H9 (cell line): ENCODE data around the gene POLR1D. TPM values are rescaled to one million over a fixed set of nuclear protein-coding genes. Genes with fewer than 3 reads are reported as not detected.

ENCODE experiments used
- DNase-seq: peaks from one replicate; pipeline ENCODE4 v3.0.0-alpha.2; 2017
- H2AFZ ChIP-seq: one replicate; pipeline ENCODE4 v1.6.1; 2013; ENCODE audit warnings: mild to moderate bottlenecking, low read length, control low read depth, moderate library complexity
- H2AK5ac ChIP-seq: 2 replicates; pipeline ENCODE4 v1.6.1; 2013; ENCODE audit warnings: low read length, control low read depth, mixed read lengths; ENCODE audit not compliant: insufficient read length
- H2BK120ac ChIP-seq: one replicate; pipeline ENCODE4 v1.6.1; 2013; ENCODE audit warnings: low read depth, mild to moderate bottlenecking, low read length, control low read depth, inconsistent platforms; ENCODE audit not compliant: poor library complexity, severe bottlenecking
- H2BK12ac ChIP-seq: 2 replicates; pipeline ENCODE4 v1.6.1; 2013; ENCODE audit warnings: low read length, control low read depth, mixed read lengths, low read depth; ENCODE audit not compliant: insufficient read length
- H2BK15ac ChIP-seq: 2 replicates; pipeline ENCODE4 v1.6.1; 2013; ENCODE audit warnings: low read depth, low read length, control low read depth
- H2BK20ac ChIP-seq: one replicate; pipeline ENCODE4 v1.6.1; 2013; ENCODE audit warnings: low read depth, mild to moderate bottlenecking, low read length, control low read depth, inconsistent platforms; ENCODE audit not compliant: poor library complexity, severe bottlenecking
- H2BK5ac ChIP-seq: 2 replicates; pipeline ENCODE4 v1.6.1; 2013; ENCODE audit warnings: low read length, control low read depth, mixed read lengths; ENCODE audit not compliant: insufficient read length
- H3K14ac ChIP-seq: 2 replicates; pipeline ENCODE4 v1.6.1; 2013; ENCODE audit warnings: low read length, control low read depth; ENCODE audit not compliant: insufficient read depth
- H3K18ac ChIP-seq: 2 replicates; pipeline ENCODE4 v1.6.1; 2013; ENCODE audit warnings: low read depth, mild to moderate bottlenecking, mixed read lengths, low read length, control low read depth; ENCODE audit not compliant: insufficient read length
- H3K23ac ChIP-seq: 2 replicates; pipeline ENCODE4 v1.6.1; 2013; ENCODE audit warnings: low read length, control low read depth, mixed read lengths, low read depth; ENCODE audit not compliant: insufficient read length
- H3K23me2 ChIP-seq: 2 replicates; pipeline ENCODE4 v1.6.1; 2013; ENCODE audit warnings: low read depth, mild to moderate bottlenecking, mixed read lengths, low read length, control low read depth; ENCODE audit not compliant: insufficient read length, poor library complexity, severe bottlenecking
- H3K27ac ChIP-seq: 2 replicates; pipeline ENCODE4 v1.5.1; 2013; ENCODE audit warnings: low read length, control low read depth, mixed read lengths, low read depth; ENCODE audit not compliant: insufficient read length
- H3K27me3 ChIP-seq: 2 replicates; pipeline ENCODE4 v1.6.1; 2013; ENCODE audit warnings: low read length, control low read depth, inconsistent platforms; ENCODE audit not compliant: insufficient read depth
- H3K4ac ChIP-seq: 2 replicates; pipeline ENCODE4 v1.6.1; 2013; ENCODE audit warnings: low read depth, mild to moderate bottlenecking, control low read depth, inconsistent platforms, low read length, moderate library complexity
- H3K4me1 ChIP-seq: 2 replicates; pipeline ENCODE4 v1.6.1; 2013; ENCODE audit warnings: low read length, control low read depth, inconsistent platforms; ENCODE audit not compliant: insufficient read depth
- H3K4me2 ChIP-seq: 2 replicates; pipeline ENCODE4 v1.6.1; 2013; ENCODE audit warnings: low read length, control low read depth, mixed read lengths; ENCODE audit not compliant: insufficient read length, insufficient read depth
- H3K56ac ChIP-seq: 2 replicates; pipeline ENCODE4 v1.6.1; 2013; ENCODE audit warnings: low read depth, mild to moderate bottlenecking, mixed read lengths, low read length, control low read depth; ENCODE audit not compliant: insufficient read length
- H3K79me1 ChIP-seq: 2 replicates; pipeline ENCODE4 v1.6.1; 2013; ENCODE audit warnings: low read depth, mild to moderate bottlenecking, moderate library complexity, low read length, control low read depth, inconsistent platforms; ENCODE audit not compliant: insufficient read depth, poor library complexity, severe bottlenecking
- H3K79me2 ChIP-seq: 2 replicates; pipeline ENCODE4 v1.6.1; 2013; ENCODE audit warnings: low read length, control low read depth, inconsistent platforms; ENCODE audit not compliant: insufficient read depth
- H3K9ac ChIP-seq: 2 replicates; pipeline ENCODE4 v1.6.1; 2013; ENCODE audit warnings: low read length, control low read depth, mixed read lengths; ENCODE audit not compliant: insufficient read length; ENCODE audit errors: extremely low read depth
- H3K9me3 ChIP-seq: one replicate; pipeline ENCODE4 v1.6.1; 2013; ENCODE audit warnings: low read depth, low read length, inconsistent platforms; ENCODE audit not compliant: control insufficient read depth
- H3T11ph ChIP-seq: one replicate; pipeline ENCODE4 v1.6.1; 2013; ENCODE audit warnings: mild to moderate bottlenecking, low read length, control low read depth, inconsistent platforms
- H4K20me1 ChIP-seq: one replicate; pipeline ENCODE4 v1.6.1; 2013; ENCODE audit not compliant: control insufficient read depth, insufficient read length, insufficient read depth
- H4K5ac ChIP-seq: 2 replicates; pipeline ENCODE4 v1.6.1; 2013; ENCODE audit warnings: low read depth, mild to moderate bottlenecking, mixed read lengths, low read length, control low read depth; ENCODE audit not compliant: insufficient read length
- H4K8ac ChIP-seq: replicated peaks from 2 replicates; pipeline ENCODE4 v1.6.1; 2013; ENCODE audit warnings: low read length, control low read depth, mixed read lengths, low read depth; ENCODE audit not compliant: insufficient read length
- H4K91ac ChIP-seq: 2 replicates; pipeline ENCODE4 v1.6.1; 2013; ENCODE audit warnings: low read depth, mild to moderate bottlenecking, moderate library complexity, mixed read lengths, low read length, control low read depth; ENCODE audit not compliant: insufficient read length
- H3K27ac Mint-ChIP-seq, 3 experiments: 2 replicates in 2 of 3; 3 replicates in 1 of 3; pipeline ENCODE4 v1.8.0; 2020 to 2021; ENCODE audit warnings: mixed read lengths in 3 of 3, mild to moderate bottlenecking in 1 of 3, moderate library complexity in 1 of 3
- H3K27me3 Mint-ChIP-seq: 2 replicates; pipeline ENCODE4 v1.8.0; 2021; ENCODE audit warnings: low read depth, mild to moderate bottlenecking, moderate library complexity, mixed read lengths
- H3K36me3 Mint-ChIP-seq, 3 experiments: 2 replicates in 2 of 3; 3 replicates in 1 of 3; pipeline ENCODE4 v1.8.0; 2020 to 2021; ENCODE audit warnings: low read depth in 3 of 3, mixed read lengths in 3 of 3; ENCODE audit not compliant: insufficient read depth in 1 of 3
- H3K4me1 Mint-ChIP-seq, 2 experiments: 2 replicates each; pipeline ENCODE4 v1.8.0; 2020; ENCODE audit warnings: mixed read lengths in 2 of 2
- H3K4me3 Mint-ChIP-seq, 2 experiments: 2 replicates in 1 of 2; 3 replicates in 1 of 2; pipeline ENCODE4 v1.8.0; 2020 to 2021; ENCODE audit warnings: mild to moderate bottlenecking in 2 of 2, mixed read lengths in 2 of 2, moderate library complexity in 1 of 2
- H3K9me3 Mint-ChIP-seq, 2 experiments: 2 replicates in 1 of 2; 3 replicates in 1 of 2; pipeline ENCODE4 v1.8.0; 2020; ENCODE audit warnings: mild to moderate bottlenecking in 2 of 2, mixed read lengths in 2 of 2, moderate library complexity in 1 of 2
- WGBS: extraction: QIAGEN DNeasy Blood & Tissue Kit; methylation state at CpG from one replicate; pipeline ENCODE4 v1.1.7; 2013; ENCODE audit warnings: missing lambda C conversion rate, low lambda C conversion rate, mixed read lengths; ENCODE audit not compliant: insufficient read length; ENCODE audit errors: extremely low coverage; 5-methylcytosine and 5-hydroxymethylcytosine counted together
- total RNA-seq: library from RNA; stranded (reverse); gene quantifications from 2 replicates; pipeline ENCODE4 v1.2.1, GENCODE V29; 2021
- TF ChIP-seq, protein P1 (sequence below): fragments of 200-600 bp; sonication (generic); conservative IDR thresholded peaks from 3 replicates; pipeline ENCODE4 v1.8.0; 2021; ENCODE audit warnings: antibody characterized with exemption, mild to moderate bottlenecking

Gene POLR1D
- total RNA-seq, 1 experiment from 2014 or later: 167 TPM

DNA sequence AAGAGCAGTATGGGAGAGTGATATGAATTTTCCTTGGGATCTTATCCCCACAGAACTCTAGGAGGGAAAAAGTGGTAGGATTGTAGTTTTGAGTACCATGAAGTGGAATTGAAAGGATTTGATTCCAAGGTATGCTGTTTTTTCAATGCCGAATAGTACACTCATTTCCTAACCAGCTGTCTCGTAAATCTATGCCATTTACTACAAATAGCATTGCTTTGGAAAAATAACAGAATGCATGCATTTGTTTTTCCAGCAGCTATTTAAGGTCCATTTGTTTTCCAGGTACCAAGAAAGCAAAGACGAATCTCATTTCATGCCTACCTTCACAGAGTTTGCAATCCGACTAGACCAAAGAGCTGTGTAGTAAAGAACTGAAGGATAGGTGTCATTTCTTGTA, 10.5 kb downstream of the POLR1D start:
- H3K27me3 Mint-ChIP-seq: no peaks in the 10 kb centered on the region
- Histone ChIP-seq H2BK15ac (no peak overlapping the region), H3K56ac (no peak overlapping the region), H2AK5ac (no peak overlapping the region), H4K5ac (no peak overlapping the region), H2BK120ac (no peak overlapping the region), H2BK20ac (no peak overlapping the region), H3T11ph (no peak overlapping the region), H3K9ac (no peak overlapping the region), H2AFZ (no peak overlapping the region), H3K14ac (no peak overlapping the region), H2BK12ac (no peak overlapping the region), H3K4me1 (no peaks in the 10 kb centered on the region), H2BK5ac (no peak overlapping the region), H3K9me3 (no peaks in the 10 kb centered on the region), H4K20me1 (no peaks in the 10 kb centered on the region), H3K23me2 (no peaks in the 10 kb centered on the region), H3K4me2 (no peak overlapping the region), H3K23ac (no peak overlapping the region), H3K79me2 (peaks cover 2% of the 10 kb centered on the region; the same call in 1 of the 2 replicates), H4K8ac (no peak overlapping the region), H3K18ac (no peak overlapping the region), H3K27ac (no peak overlapping the region), H3K4ac (no peak overlapping the region), H3K27me3 (no peaks in the 10 kb centered on the region), H4K91ac (no peak overlapping the region), H3K79me1 (peaks cover 3% of the 10 kb centered on the region)
- TF ChIP-seq, protein P1, sequence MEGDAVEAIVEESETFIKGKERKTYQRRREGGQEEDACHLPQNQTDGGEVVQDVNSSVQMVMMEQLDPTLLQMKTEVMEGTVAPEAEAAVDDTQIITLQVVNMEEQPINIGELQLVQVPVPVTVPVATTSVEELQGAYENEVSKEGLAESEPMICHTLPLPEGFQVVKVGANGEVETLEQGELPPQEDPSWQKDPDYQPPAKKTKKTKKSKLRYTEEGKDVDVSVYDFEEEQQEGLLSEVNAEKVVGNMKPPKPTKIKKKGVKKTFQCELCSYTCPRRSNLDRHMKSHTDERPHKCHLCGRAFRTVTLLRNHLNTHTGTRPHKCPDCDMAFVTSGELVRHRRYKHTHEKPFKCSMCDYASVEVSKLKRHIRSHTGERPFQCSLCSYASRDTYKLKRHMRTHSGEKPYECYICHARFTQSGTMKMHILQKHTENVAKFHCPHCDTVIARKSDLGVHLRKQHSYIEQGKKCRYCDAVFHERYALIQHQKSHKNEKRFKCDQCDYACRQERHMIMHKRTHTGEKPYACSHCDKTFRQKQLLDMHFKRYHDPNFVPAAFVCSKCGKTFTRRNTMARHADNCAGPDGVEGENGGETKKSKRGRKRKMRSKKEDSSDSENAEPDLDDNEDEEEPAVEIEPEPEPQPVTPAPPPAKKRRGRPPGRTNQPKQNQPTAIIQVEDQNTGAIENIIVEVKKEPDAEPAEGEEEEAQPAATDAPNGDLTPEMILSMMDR: no peak
- DNase-seq: no peak
- H3K9me3 Mint-ChIP-seq: no peaks in the 10 kb centered on the region
- H3K4me1 Mint-ChIP-seq: peaks cover 4 to 5% of the 10 kb centered on the region in 2 experiments
- H3K36me3 Mint-ChIP-seq: peaks cover 0 to 12% (median 1%) of the 10 kb centered on the region in 3 experiments; a peak in 3 of 7 replicates
- no peak overlapping the region for H3K4me3 Mint-ChIP-seq
- H3K27ac Mint-ChIP-seq: no peak overlapping the region
- WGBS: no CpG with 5 or more reads among the region's 4 CpGs
